GM12878 (cell line): ENCODE results near the gene RGS11. TPM values are rescaled to one million over a fixed set of nuclear protein-coding genes. Genes with fewer than 3 reads are reported as not detected.

Source experiments
- ATAC-seq: fragments of 200-7000 bp; cut with Tn5 transposase; 3 replicates; pipeline ENCODE4 v1.9.1; 2020; ENCODE audit warnings: mild to moderate bottlenecking, moderate library complexity
- BruUV-seq: library from RNA; stranded (reverse); fragments of 400-500 nt; replicated peaks from 2 replicates; lab custom pipeline; 2021; lab: Mats Ljungman, UMichigan
- CTCF ChIA-PET: fragments of 300-600 bp; sonication (Branson Sonifier 250); formaldehyde crosslinking; extraction: SDS; loops from one replicate; lab custom pipeline; 2021; ENCODE audit warnings: inconsistent platforms; lab: Yijun Ruan, JAX
- POLR2A ChIA-PET: fragments of 350-600 bp; formaldehyde crosslinking; extraction: SDS; loops from one replicate; lab custom pipeline; 2021; ENCODE audit warnings: inconsistent platforms; lab: Charles Lee
- RAD21 ChIA-PET: fragments of 300-600 bp; sonication (Branson Sonifier 250); formaldehyde crosslinking; loops from one replicate; lab custom pipeline; 2023; ENCODE audit warnings: antibody characterized with exemption; ENCODE audit not compliant: unreplicated experiment; lab: Charles Lee
- SMC1A ChIA-PET: fragments of 300-600 bp; sonication (Branson Sonifier 250); formaldehyde crosslinking; loops from one replicate; lab custom pipeline; 2023; ENCODE audit not compliant: unreplicated experiment, uncharacterized antibody; lab: Charles Lee
- DNase-seq: peaks from one replicate; pipeline ENCODE4 v3.0.0-alpha.2; 2011; ENCODE audit warnings: low read depth, low spot score
- FAIRE-seq: peaks from 3 replicates; lab custom pipeline; 2011; peaks lifted over from hg19 to GRCh38; lab: Jason Lieb, UNC
- H2AFZ ChIP-seq: 2 replicates; pipeline ENCODE4 v1.6.0; 2011; ENCODE audit warnings: low read depth, low read length, control low read depth; ENCODE audit not compliant: control insufficient read depth
- H3K27ac ChIP-seq: 2 replicates; pipeline ENCODE4 v1.5.1; 2011; ENCODE audit warnings: control low read depth; ENCODE audit not compliant: control insufficient read depth, insufficient read depth
- H3K27me3 ChIP-seq, 2 experiments: replicated peaks in 1 of 2; 2 replicates each; pipeline versions ENCODE4 v1.6.0 to v1.6.1; 2011; ENCODE audit warnings: low read length in 1 of 2; ENCODE audit not compliant: control insufficient read depth in 2 of 2, insufficient read depth in 2 of 2
- H3K36me3 ChIP-seq, 2 experiments: 2 replicates each; pipeline ENCODE4 v1.5.1; 2011; ENCODE audit warnings: low read length in 1 of 2; ENCODE audit not compliant: control insufficient read depth in 2 of 2, insufficient read depth in 2 of 2
- H3K4me1 ChIP-seq: 2 replicates; pipeline ENCODE4 v1.6.1; 2011; ENCODE audit warnings: mild to moderate bottlenecking, low read length, moderate library complexity, mixed read lengths; ENCODE audit not compliant: control insufficient read depth, insufficient read depth
- H3K4me2 ChIP-seq: 2 replicates; pipeline ENCODE4 v1.6.0; 2011; ENCODE audit warnings: control low read depth; ENCODE audit not compliant: control insufficient read depth, insufficient read depth
- H3K4me3 ChIP-seq: fragments of 200-600 bp; sonication (generic); 2 replicates; pipeline ENCODE4 v1.5.1; 2016
- H3K79me2 ChIP-seq: 2 replicates; pipeline ENCODE4 v1.6.0; 2011; ENCODE audit warnings: low read length; ENCODE audit not compliant: control insufficient read depth, insufficient read depth
- H3K9ac ChIP-seq: 2 replicates; pipeline ENCODE4 v1.8.0; 2011; ENCODE audit warnings: low read length, control low read depth, mixed read lengths; ENCODE audit not compliant: control insufficient read depth, insufficient read depth
- H3K9me3 ChIP-seq: replicated peaks from 3 replicates; pipeline ENCODE4 v1.5.1; 2011; ENCODE audit warnings: mild to moderate bottlenecking, low read length; ENCODE audit not compliant: control insufficient read depth, insufficient read depth
- H4K20me1 ChIP-seq: 2 replicates; pipeline ENCODE4 v1.6.0; 2011; ENCODE audit not compliant: control insufficient read depth, insufficient read depth
- CREM ChIP-seq: IDR thresholded peaks from 2 replicates; pipeline ENCODE4 v1.6.1; 2014; ENCODE audit warnings: antibody characterized with exemption, low read depth
- FOXK2 ChIP-seq: fragments of 450-650 bp; IDR thresholded peaks from 2 replicates; pipeline ENCODE4 v1.6.1; 2017; ENCODE audit warnings: mild to moderate bottlenecking, moderate library complexity
- HDAC6 ChIP-seq: fragments of 200-600 bp; sonication (generic); IDR thresholded peaks from one replicate; pipeline ENCODE4 v1.8.0; 2017; ENCODE audit warnings: antibody characterized with exemption; ENCODE audit not compliant: unreplicated experiment
- NFIC ChIP-seq: IDR thresholded peaks from 2 replicates; pipeline ENCODE4 v1.6.1; 2012; ENCODE audit warnings: low read depth, mild to moderate bottlenecking, inconsistent platforms, low read length, moderate library complexity
- NFYB ChIP-seq: IDR thresholded peaks from 2 replicates; pipeline ENCODE4 v1.6.1; 2011; ENCODE audit warnings: low read depth, mild to moderate bottlenecking, low read length, improper control_type of control experiment, moderate library complexity; ENCODE audit not compliant: insufficient read depth
- PAX5 ChIP-seq: IDR thresholded peaks from 2 replicates; pipeline ENCODE4 v1.6.1; 2011; ENCODE audit warnings: low read depth, low read length, borderline replicate concordance
- SIN3A ChIP-seq: IDR thresholded peaks from 2 replicates; pipeline ENCODE4 v1.6.1; 2012; ENCODE audit warnings: low read depth, low read length, improper control_type of control experiment
- ZNF274 ChIP-seq: IDR thresholded peaks from one replicate; pipeline ENCODE4 v1.8.0; 2011; ENCODE audit not compliant: insufficient read length, insufficient read depth
- WGBS: methylation state at CpG from one replicate; pipeline ENCODE4 v1.1.6; 2016; ENCODE audit warnings: low lambda C conversion rate; ENCODE audit not compliant: insufficient replicate concordance, insufficient coverage; ENCODE audit errors: missing lambda C conversion rate; 5-methylcytosine and 5-hydroxymethylcytosine counted together
- in situ Hi-C: fragments of 300-500 bp; cut with MboI; formaldehyde crosslinking; loops from 9 replicates; pipeline ENCODE4 v1.14.3; 2018; ENCODE audit warnings: mixed read lengths
- intact Hi-C: fragments of 100-400 bp; cut with micrococcal nuclease; formaldehyde crosslinking; loops from one replicate; pipeline ENCODE4 v1.14.2; 2022; ENCODE audit not compliant: unreplicated experiment
- polyA plus RNA-seq, 11 experiments: library from polyadenylated mRNA; depleted of rRNA in 4 of 11; unstranded in 6 of 11; stranded (reverse) in 5 of 11; fragments of >200 nt; fragmentation: Nextera tagmentation in 4 of 11; fragmentation: Illumina TruSeq in 1 of 11; extraction: Ambion mirVana in 4 of 11; extraction: Trizol in 1 of 11; gene quantifications; 1 replicate in 1 of 11; 2 replicates in 10 of 11; pipeline versions ENCODE4 v1.2.1 to v1.2.3, GENCODE V29; 2011 to 2016; ENCODE audit warnings: inconsistent platforms in 2 of 11, missing spikeins in 2 of 11, low read depth in 1 of 11
- total RNA-seq, 4 experiments: library from RNA; depleted of rRNA in 3 of 4; stranded (reverse); fragments of >200 nt in 3 of 4; fragmentation: Illumina TruSeq in 1 of 4; extraction: Trizol in 1 of 4; gene quantifications; 2 replicates each; pipeline versions ENCODE4 v1.2.1 to v1.2.3, GENCODE V29; 2013 to 2021
- TF ChIP-seq, protein P1 (sequence below): IDR thresholded peaks from 2 replicates; pipeline ENCODE4 v1.6.1; 2012; ENCODE audit warnings: mild to moderate bottlenecking, low read depth, low read length

Gene RGS11
- total and polyA plus RNA-seq, 10 of the 15 experiments (the other 5 are each of a cell fraction or from before 2014, with no cell fraction given) = 0.04 TPM; not detected in 9

GRCh38 chr16:324451-325334 is 48.9 kb upstream of the RGS11 start (continued):
- TF ChIP-seq, protein P1, sequence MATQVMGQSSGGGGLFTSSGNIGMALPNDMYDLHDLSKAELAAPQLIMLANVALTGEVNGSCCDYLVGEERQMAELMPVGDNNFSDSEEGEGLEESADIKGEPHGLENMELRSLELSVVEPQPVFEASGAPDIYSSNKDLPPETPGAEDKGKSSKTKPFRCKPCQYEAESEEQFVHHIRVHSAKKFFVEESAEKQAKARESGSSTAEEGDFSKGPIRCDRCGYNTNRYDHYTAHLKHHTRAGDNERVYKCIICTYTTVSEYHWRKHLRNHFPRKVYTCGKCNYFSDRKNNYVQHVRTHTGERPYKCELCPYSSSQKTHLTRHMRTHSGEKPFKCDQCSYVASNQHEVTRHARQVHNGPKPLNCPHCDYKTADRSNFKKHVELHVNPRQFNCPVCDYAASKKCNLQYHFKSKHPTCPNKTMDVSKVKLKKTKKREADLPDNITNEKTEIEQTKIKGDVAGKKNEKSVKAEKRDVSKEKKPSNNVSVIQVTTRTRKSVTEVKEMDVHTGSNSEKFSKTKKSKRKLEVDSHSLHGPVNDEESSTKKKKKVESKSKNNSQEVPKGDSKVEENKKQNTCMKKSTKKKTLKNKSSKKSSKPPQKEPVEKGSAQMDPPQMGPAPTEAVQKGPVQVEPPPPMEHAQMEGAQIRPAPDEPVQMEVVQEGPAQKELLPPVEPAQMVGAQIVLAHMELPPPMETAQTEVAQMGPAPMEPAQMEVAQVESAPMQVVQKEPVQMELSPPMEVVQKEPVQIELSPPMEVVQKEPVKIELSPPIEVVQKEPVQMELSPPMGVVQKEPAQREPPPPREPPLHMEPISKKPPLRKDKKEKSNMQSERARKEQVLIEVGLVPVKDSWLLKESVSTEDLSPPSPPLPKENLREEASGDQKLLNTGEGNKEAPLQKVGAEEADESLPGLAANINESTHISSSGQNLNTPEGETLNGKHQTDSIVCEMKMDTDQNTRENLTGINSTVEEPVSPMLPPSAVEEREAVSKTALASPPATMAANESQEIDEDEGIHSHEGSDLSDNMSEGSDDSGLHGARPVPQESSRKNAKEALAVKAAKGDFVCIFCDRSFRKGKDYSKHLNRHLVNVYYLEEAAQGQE = no peak

- no peaks in the 10 kb centered on the region for H4K20me1 ChIP-seq
- H3K36me3 ChIP-seq = peaks cover 3 to 4% of the 10 kb centered on the region in 2 experiments; a peak in 2 of 4 replicates
- peaks cover 27% of the 10 kb centered on the region for H3K4me1 ChIP-seq
- no peaks in the 10 kb centered on the region for H3K27me3 ChIP-seq
- H2AFZ ChIP-seq = no peak overlapping the region
- RAD21 ChIA-PET = no interaction called here
- H3K4me3 ChIP-seq = no peak overlapping the region
- WGBS = 96% methylated on average over 17 of the region's 17 CpGs
- FAIRE-seq (no peak), ATAC-seq (no peak), DNase-seq (no peak)
- H3K4me2 ChIP-seq = no peak overlapping the region
- SMC1A ChIA-PET = interaction anchor here (1.2 to 2.5 kb wide), 2 partner anchors 26 to 96 kb away, joined by 3 to 9 read pairs; no protein-coding TSS in a partner anchor
- TF ChIP-seq CREM = no peak
- no peak for TF ChIP-seq PAX5
- no peak for TF ChIP-seq ZNF274
- no peak for TF ChIP-seq HDAC6
- no peak for TF ChIP-seq FOXK2
- no peak for TF ChIP-seq NFYB
- TF ChIP-seq NFIC = no peak
- no peak for TF ChIP-seq SIN3A
- TF ChIP-seq, all 136 proteins: peak for 0
- no peak overlapping the region for H3K27ac ChIP-seq
- no TSS peak for BruUV-seq
- H3K79me2 ChIP-seq = peaks cover 19% of the 10 kb centered on the region
- no peaks in the 10 kb centered on the region for H3K9me3 ChIP-seq
- CTCF ChIA-PET = no interaction called here
- intact Hi-C loops = no loop called here
- in situ Hi-C loops = no loop called here
- no peak overlapping the region for H3K9ac ChIP-seq
- POLR2A ChIA-PET = no interaction called here
Measured at GRCh38 chr16:324201-324450, 48.4 kb upstream of the RGS11 start.
